Vein endothelial cell (primary cell): ENCODE measurements around the gene NUDCD3. TPM values are rescaled to one million over a fixed set of nuclear protein-coding genes. Genes with fewer than 3 reads are reported as not detected.

Experiments used
- small RNA-seq: library from RNA; depleted of rRNA; stranded (forward); fragments of <200 nt; gene quantifications from one replicate; pipeline ENCODE3, GENCODE V24; 2012
- total RNA-seq: library from RNA; depleted of rRNA; stranded (reverse); fragments of >200 nt; gene quantifications from 2 replicates; pipeline ENCODE4 v1.2.3, GENCODE V29; 2012

The NUDCD3 gene
- 68.0 and 68.9 TPM in 2 replicates for total RNA-seq

DNA sequence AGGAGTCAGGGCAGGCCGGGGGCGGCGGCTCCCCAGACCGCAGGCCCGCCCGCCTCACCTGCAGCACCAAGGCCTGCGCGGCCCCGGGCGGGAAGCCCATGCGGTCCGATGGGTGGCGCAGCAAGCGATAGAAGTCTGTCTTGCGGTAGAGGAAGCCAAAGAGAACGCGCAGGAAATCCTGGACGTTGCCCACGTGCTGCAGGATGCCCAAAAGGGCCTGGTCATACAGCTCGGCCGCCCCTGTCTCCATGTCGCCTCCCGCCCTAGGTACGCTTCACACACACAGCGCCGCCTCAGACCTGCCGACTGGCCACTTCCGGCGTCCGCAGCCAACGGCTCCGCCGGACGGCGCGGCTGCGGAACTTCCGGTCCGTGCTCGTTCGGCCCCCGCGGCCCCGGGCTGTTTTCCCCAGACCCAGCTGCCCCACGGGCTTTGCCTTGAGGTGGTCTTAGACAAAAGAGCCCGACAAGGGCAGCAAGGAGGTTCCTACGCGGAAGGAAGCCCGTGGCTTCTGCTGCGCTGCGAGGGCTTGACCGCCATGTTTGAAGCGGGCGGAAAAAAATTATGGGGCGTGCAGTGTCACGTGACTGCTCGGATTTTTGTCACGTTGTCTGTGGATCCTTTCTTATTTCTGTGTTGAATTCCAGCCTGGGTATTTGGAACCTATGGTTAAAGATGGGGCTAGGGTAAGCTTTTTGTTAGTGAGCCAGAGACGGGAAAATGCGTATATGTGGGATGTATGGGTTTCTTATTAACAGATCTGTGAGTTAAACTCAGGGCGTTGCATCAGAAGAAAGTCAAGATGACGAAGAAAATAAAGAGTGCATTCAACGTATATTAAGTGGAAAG lies at the start of gene NUDCD3:
TSS of gene NUDCD3 (minus strand) at position 308 of the 850 bp plus-strand sequence. CDS start at position 250, 58 bp downstream.

Small RNA genes within 50 kb of the gene (small RNA-seq; reads per million reads assigned to genes)
- not detected for gene RNU6-1097P

Other genes with a start within 250 kb of the NUDCD3 start
- 0.57 and 0.65 TPM in 2 replicates for gene CAMK2B, start 165.1 kb downstream of the NUDCD3 start, total RNA-seq
- gene NPC1L1, start 50.7 kb upstream of the NUDCD3 start, total RNA-seq, result not detected in 2 replicates
- gene DDX56, start 83.2 kb upstream of the NUDCD3 start, total RNA-seq, result 61.7 and 69.9 TPM in 2 replicates
- gene TMED4, start 91.6 kb upstream of the NUDCD3 start, total RNA-seq, result 87.9 and 114 TPM in 2 replicates
- gene OGDH, start 116.0 kb upstream of the NUDCD3 start, total RNA-seq, result 53.6 and 63.2 TPM in 2 replicates